Gastroesophageal sphincter (tissue), 4 donors: Measurements from ENCODE around the gene GATA1. TPM values are rescaled to one million over a fixed set of nuclear protein-coding genes. Genes with fewer than 3 reads are reported as not detected.

ENCODE experiments used
- ATAC-seq: fragments of 150-250 bp; one replicate; pipeline ENCODE4 v1.9.1; 2016; ENCODE audit warnings: mild to moderate bottlenecking, moderate library complexity
- H3K27ac ChIP-seq, 4 donors: fragments of 200-600 bp; sonication (generic) in 3 of 4; 1 replicate in 3 of 4; 2 replicates in 1 of 4; pipeline ENCODE4 v1.5.1; 2016 to 2019
- H3K27me3 ChIP-seq: fragments of 200-600 bp; sonication (generic); one replicate; pipeline ENCODE4 v1.5.1; 2019
- H3K36me3 ChIP-seq, 2 donors: fragments of 200-600 bp; sonication (generic); one replicate each; pipeline ENCODE4 v1.5.1; 2019; ENCODE audit warnings: control low read depth in 1 of 2
- H3K4me1 ChIP-seq, 3 donors: fragments of 200-600 bp; sonication (generic); 1 replicate in 2 of 3; 2 replicates in 1 of 3; pipeline ENCODE4 v1.5.1; 2016 to 2019; ENCODE audit warnings: control low read depth in 2 of 3
- H3K4me3 ChIP-seq, 2 donors: fragments of 200-600 bp; sonication (generic); one replicate each; pipeline ENCODE4 v1.5.1; 2019; ENCODE audit warnings: mild to moderate bottlenecking in 1 of 2, moderate library complexity in 1 of 2
- H3K9me3 ChIP-seq, 3 donors: fragments of 200-600 bp; sonication (generic); one replicate each; pipeline ENCODE4 v1.5.1; 2017 to 2019; ENCODE audit warnings: control low read depth in 2 of 3
- EP300 ChIP-seq: sonication (generic); formaldehyde crosslinking; IDR thresholded peaks from one replicate; pipeline ENCODE4 v1.6.1; 2017; ENCODE audit warnings: antibody characterized with exemption, mild to moderate bottlenecking
- POLR2A ChIP-seq, 2 donors: fragments of 450-650 bp; IDR thresholded peaks; one replicate each; pipeline ENCODE4 v1.6.1; 2017; ENCODE audit warnings: antibody characterized with exemption in 2 of 2, mild to moderate bottlenecking in 2 of 2, moderate library complexity in 1 of 2
- POLR2AphosphoS5 ChIP-seq: sonication (generic); formaldehyde crosslinking; IDR thresholded peaks from one replicate; pipeline ENCODE4 v1.6.1; 2017; ENCODE audit warnings: antibody characterized with exemption
- WGBS, 2 donors: methylation state at CpG; one replicate each; pipeline ENCODE4 v1.1.5; 2018; ENCODE audit warnings: low coverage in 1 of 2; 5-methylcytosine and 5-hydroxymethylcytosine counted together
- total RNA-seq, 4 donors: library from RNA; depleted of rRNA; stranded (reverse); fragments of >200 nt; gene quantifications; one replicate each; pipeline ENCODE4 v1.1.0, GENCODE V29; 2016
- TF ChIP-seq, protein P1 (sequence below), 4 experiments: fragments of 200-600 bp in 2 of 4; fragments of 450-650 bp in 2 of 4; sonication (generic) in 1 of 4; IDR thresholded peaks; one replicate each; pipeline ENCODE4 v1.5.1; 2017 to 2019; ENCODE audit warnings: antibody characterized with exemption in 4 of 4, mild to moderate bottlenecking in 2 of 4, moderate library complexity in 2 of 4

The GATA1 gene
- total RNA-seq, 4 donors from 2014 or later = not detected

DNA sequence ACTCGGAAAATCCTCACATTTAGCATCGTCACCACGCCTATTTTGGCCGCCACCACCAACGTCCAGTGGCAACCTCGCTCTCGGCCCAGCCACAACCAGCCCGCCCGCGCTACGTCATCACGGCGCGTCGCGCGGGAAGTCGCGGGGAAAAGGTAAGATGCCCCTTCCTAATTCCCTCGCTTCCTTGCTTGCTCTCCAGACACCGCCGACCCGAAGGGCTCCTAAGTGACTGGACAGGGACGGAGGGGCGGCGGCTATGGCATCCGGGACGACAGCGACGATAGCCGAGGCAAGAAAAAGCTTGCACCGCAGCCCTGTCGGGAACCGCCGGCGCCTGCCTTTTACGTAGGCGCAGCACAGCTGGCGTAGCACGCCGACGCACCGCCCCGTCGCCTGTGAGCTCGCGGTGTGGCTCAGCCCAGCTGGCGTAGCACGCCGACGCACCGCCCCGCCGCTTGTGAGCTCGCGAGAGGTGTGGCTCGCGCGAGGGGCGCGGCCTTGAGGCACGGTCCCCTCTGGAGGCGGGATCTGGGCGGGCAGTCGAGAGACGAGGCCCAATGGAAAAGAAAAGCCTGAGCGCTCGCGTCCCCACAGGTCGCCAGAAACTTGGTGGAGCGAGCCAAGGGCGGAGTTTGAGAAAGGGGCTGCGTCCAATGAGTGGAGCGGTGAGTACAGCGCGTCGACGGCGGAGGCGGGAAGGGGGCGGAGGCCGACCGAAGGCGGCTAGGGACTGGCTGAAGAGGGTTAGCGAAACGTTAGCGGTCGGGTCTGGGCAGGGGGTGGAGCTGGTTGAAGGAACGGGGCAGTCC lies 15.1 kb downstream of the GATA1 start, which contains the start of gene HDAC6:
Gene HDAC6 (plus strand): TSS at position 788 of the 809 bp plus-strand sequence. CDS start 626 bp downstream, outside the sequence.
- Histone ChIP-seq H3K9me3 (no peaks in the 10 kb centered on the region), H3K27ac (peak within 1 kb of the TSS; percentile 91 to 98 (median 95)), H3K27me3 (no peaks in the 10 kb centered on the region), H3K4me3 (peak within 1 kb of the TSS; percentile 52 to 62), H3K4me1 (peaks cover 0 to 16% (median 0%) of the 10 kb centered on the region in 3 donors), H3K36me3 (peaks cover 0 to 24% of the 10 kb centered on the region in 2 donors)
- ATAC-seq = peak; percentile 91
- 0 to 35% methylated on average over 6 to 21 of the region's 89 CpGs for WGBS, 2 donors
- TF ChIP-seq, protein P1, sequence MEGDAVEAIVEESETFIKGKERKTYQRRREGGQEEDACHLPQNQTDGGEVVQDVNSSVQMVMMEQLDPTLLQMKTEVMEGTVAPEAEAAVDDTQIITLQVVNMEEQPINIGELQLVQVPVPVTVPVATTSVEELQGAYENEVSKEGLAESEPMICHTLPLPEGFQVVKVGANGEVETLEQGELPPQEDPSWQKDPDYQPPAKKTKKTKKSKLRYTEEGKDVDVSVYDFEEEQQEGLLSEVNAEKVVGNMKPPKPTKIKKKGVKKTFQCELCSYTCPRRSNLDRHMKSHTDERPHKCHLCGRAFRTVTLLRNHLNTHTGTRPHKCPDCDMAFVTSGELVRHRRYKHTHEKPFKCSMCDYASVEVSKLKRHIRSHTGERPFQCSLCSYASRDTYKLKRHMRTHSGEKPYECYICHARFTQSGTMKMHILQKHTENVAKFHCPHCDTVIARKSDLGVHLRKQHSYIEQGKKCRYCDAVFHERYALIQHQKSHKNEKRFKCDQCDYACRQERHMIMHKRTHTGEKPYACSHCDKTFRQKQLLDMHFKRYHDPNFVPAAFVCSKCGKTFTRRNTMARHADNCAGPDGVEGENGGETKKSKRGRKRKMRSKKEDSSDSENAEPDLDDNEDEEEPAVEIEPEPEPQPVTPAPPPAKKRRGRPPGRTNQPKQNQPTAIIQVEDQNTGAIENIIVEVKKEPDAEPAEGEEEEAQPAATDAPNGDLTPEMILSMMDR (IDR thresholded peaks at IDR 0.05) = no peak
- peak; percentile 39 for TF ChIP-seq POLR2AphosphoS5
- peak in 1 of 2 donors; percentile 18 for TF ChIP-seq POLR2A (IDR thresholded peaks at IDR 0.05)
- no peak for TF ChIP-seq EP300

DNA sequence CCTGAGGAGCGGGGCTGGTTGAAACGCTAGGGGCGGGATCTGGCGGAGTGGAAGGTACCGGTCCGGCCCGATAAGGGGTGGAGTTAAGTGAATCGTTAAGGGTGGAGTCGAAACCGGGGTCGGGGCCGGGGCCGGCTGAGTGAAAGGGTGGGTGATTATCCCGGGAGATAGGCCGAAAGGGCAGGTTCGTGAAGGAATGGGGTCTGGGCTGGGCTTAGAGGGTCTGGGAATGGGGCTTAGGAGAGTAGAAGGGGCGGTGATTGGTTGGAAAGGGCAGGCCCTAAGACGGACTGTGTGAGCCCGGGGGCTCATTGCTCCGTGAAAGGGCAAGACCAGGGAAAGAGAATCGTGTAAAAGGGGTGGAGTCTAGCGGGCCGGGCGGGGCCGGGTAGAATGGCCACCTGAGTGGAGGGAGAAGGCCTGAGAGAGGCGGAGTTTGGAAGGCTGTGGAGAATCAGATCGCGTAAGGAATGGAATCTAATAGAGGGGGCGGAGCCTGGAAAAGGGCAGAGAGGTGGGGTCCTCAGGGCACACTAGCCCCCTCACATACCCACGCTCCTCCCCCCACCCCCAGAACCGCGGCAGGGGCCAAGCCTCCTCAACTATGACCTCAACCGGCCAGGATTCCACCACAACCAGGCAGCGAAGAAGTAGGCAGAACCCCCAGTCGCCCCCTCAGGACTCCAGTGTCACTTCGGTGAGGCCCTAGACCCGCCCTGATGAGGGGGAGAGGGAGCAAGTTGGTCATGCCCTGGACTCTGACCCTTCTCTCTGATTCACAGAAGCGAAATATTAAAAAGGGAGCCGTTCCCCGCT lies 15.9 kb downstream of the GATA1 start:
- H3K9me3 ChIP-seq = no peaks in the 10 kb centered on the region
- peaks cover 0 to 16% (median 0%) of the 10 kb centered on the region in 3 donors for H3K4me1 ChIP-seq
- TF ChIP-seq POLR2A (IDR thresholded peaks at IDR 0.05) (peak; percentile 24 to 68), POLR2AphosphoS5 (peak; percentile 2), EP300 (no peak)
- TF ChIP-seq, protein P1 (IDR thresholded peaks at IDR 0.05) = peak in 1 of 4 experiments; percentile 10
- H3K36me3 ChIP-seq = peaks cover 0 to 25% of the 10 kb centered on the region in 2 donors
- H3K27me3 ChIP-seq = no peaks in the 10 kb centered on the region
- peak overlapping the region; percentile 47 to 59 for H3K4me3 ChIP-seq
- H3K27ac ChIP-seq = peak overlapping the region; percentile 91 to 98 (median 95)
- peak; percentile 70 for ATAC-seq
- WGBS, 2 donors = 0 to 27% methylated on average over 9 to 13 of the region's 40 CpGs

DNA sequence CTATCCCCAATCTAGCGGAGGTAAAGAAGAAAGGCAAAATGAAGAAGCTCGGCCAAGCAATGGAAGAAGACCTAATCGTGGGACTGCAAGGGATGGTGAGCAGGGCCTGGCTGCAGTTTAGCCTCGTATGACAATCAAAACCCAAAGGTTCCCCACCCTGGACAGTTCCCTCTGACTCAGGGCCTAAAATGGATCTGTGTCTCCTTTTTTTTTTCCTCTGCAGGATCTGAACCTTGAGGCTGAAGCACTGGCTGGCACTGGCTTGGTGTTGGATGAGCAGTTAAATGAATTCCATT lies 16.5 kb downstream of the GATA1 start:
- H3K36me3 ChIP-seq = peaks cover 0 to 30% of the 10 kb centered on the region in 2 donors
- ATAC-seq = no peak
- H3K4me1 ChIP-seq = peaks cover 0 to 16% (median 0%) of the 10 kb centered on the region in 3 donors
- H3K27ac ChIP-seq = peak overlapping the region; percentile 91 to 98 (median 95)
- peak overlapping the region; percentile 47 to 59 for H3K4me3 ChIP-seq
- no peaks in the 10 kb centered on the region for H3K9me3 ChIP-seq
- TF ChIP-seq POLR2AphosphoS5 = no peak
- TF ChIP-seq POLR2A (IDR thresholded peaks at IDR 0.05) = no peak
- no peak for TF ChIP-seq EP300
- TF ChIP-seq, protein P1 (IDR thresholded peaks at IDR 0.05) = no peak
- no peaks in the 10 kb centered on the region for H3K27me3 ChIP-seq
- 21% methylated on average over 4 of the region's 4 CpGs; no CpG with 5 or more reads in 1 of the 2 donors for WGBS, 2 donors

DNA sequence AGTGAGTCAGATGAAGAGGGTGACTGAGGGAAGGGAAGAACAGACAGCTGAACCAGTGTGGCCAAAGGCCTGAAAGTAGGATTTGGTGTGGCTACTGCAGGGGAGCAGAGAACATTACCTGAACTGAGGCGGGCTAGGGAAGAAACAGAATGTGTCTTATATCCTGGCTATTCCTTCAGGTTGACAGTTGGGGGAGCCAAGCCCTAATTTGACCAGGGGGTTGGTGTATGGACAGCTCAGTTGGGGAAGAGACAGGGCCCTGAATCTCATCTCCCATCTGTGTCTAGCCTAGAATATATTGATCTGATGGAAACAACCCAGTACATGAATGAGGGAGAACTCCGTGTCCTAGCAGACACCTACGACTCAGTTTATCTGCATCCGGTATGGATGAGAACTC lies 19.7 kb downstream of the GATA1 start:
- Histone ChIP-seq H3K4me1 (peaks cover 0 to 9% (median 0%) of the 10 kb centered on the region in 3 donors), H3K27me3 (no peaks in the 10 kb centered on the region), H3K9me3 (no peaks in the 10 kb centered on the region), H3K4me3 (no peak overlapping the region), H3K36me3 (peaks cover 0 to 52% of the 10 kb centered on the region in 2 donors), H3K27ac (no peak overlapping the region)
- TF ChIP-seq EP300 = no peak
- no peak for TF ChIP-seq POLR2AphosphoS5
- TF ChIP-seq, protein P1 (IDR thresholded peaks at IDR 0.05) = no peak
- 50% methylated on average over 1 of the region's 4 CpGs; no CpG with 5 or more reads in 1 of the 2 donors for WGBS, 2 donors
- ATAC-seq = no peak
